Fibroblast of peridontal ligament (primary cell): ENCODE measurements around the gene GRAMD4.

ENCODE experiments used
- DNase-seq: peaks from one replicate; pipeline ENCODE4 v3.0.0-alpha.2; 2010; ENCODE audit errors: extremely low read depth

Gene GRAMD4

DNA sequence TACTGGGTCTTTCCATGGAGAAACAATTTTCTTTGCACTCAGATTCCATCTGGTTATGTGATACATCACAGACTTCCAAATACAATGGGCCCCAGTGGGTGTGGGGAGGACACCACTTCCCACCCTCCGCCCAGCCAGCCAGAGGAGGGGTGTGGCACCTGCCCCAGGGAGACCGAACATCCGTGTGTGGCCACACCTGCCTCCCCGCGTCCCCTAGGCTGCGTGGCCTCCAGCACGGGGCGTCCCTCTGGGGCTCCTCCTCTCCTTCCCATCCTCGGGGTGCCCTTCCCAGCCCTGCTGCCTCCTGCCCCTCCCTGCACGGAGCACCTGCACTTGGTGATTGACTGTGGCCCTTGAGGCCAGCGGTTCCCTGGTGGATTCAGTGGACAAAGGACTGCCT is 68.8 kb downstream of the GRAMD4 start:
- DNase-seq = no peak

DNA sequence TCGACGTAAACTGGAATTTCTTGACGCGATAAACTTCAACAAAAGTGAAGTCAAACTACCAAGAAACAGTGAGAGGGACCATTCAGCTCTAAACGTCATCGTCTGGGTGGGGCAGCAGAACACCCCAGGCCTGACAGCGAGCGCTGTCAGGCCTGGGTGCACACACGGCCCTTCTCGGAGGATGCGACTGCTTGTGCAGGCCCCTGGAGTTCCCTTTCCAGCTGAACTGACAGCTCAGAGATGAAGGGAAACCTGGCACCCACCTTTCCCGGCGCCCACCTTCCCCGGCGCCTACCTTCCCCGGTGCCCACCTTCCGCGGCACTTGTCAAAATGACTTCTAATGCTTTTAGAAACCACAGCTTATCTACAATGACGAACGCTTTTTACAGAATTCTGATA is 70.0 kb downstream of the GRAMD4 start:
- no peak for DNase-seq

DNA sequence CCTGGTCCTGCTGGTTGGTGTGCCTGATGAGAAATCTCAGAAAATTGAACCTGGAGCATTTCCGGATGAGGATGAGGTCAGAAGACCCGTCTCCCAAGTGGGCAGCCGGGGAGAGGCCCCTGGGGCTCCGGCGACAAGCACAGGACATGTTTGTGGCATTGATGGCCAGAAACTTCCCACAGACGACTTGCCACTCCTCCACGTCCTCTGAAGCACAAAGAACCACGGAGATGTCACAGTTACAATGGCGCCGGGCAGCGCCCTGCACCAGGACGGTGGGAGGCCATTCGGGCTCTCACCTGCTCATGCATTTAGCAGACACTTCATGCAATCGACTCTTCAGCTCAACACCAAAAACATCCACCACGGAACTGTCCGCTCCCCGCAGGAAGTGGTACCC is 71.4 kb downstream of the GRAMD4 start:
- no peak for DNase-seq

DNA sequence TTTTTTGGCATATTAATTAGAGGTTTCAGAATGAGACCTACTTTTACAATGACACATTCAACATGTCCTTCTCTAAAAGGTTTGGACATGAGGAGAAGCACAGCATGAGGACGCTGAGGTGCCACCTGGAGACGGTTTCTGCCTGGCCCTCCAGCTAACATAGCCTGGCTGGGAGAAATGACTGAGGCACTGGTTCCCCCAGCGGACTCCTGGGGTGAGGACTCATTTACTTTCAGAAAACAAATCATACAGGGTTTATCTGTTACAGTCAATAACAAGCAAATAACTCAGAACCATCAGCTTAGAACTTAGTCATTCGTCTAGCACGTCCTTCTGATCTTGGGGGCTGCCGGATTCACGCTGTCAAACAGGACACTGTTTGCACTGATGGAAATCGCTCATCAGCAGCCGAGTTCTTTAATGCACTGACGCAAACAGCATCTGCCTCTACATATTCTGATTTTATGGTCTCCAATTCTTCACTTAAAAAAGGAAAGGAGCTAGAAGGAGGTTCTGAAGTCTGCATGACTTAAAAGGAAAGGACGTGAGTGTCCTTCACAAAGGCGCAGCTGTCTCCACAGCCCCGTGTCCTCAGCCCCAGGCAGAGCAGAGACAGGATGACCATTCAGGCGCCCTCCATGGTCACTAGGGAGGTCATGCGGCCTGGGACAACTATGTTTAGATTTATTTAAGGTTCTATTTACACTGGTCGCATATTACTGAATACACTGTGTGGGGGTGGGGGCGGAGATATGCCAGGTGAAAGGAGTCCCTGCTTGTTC is 73.6 kb downstream of the GRAMD4 start:
- DNase-seq = no peak

DNA sequence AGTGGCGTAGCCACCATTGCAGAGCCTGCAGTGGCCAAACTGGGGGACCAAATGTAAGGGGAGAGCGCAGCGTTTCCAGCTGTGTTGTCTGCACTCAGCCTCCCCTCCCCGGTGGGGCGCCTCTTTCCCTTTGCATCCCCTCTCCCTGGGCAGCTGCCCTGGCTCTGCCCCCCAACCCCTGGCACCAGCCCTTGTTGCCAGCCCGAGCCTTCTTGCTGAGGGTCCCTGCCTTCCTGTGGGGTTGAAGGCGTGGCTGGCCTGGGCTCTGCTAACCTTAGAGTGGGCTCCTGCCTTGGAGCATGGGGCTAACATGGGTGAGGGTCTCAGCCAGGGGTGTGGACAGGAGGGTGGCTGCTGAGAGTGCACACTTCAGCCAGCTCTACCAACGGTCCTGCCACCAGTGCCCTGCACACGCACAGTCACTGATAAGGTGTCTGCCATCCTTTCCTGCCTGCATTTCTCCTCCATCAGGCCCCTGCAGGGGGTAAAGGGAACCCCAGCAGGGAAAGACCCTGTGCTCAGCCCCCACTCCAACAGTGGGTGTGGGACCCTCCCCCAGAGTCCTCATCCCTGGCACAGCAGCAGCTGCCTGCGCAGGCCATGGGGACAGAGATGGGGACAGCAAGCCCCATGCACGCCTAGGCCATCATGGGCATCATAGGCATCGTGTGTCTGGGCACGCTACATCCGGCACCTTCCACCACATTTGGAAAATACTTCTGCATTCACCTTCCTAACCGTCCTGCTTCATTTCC is 74.4 kb downstream of the GRAMD4 start:
- no peak for DNase-seq

DNA sequence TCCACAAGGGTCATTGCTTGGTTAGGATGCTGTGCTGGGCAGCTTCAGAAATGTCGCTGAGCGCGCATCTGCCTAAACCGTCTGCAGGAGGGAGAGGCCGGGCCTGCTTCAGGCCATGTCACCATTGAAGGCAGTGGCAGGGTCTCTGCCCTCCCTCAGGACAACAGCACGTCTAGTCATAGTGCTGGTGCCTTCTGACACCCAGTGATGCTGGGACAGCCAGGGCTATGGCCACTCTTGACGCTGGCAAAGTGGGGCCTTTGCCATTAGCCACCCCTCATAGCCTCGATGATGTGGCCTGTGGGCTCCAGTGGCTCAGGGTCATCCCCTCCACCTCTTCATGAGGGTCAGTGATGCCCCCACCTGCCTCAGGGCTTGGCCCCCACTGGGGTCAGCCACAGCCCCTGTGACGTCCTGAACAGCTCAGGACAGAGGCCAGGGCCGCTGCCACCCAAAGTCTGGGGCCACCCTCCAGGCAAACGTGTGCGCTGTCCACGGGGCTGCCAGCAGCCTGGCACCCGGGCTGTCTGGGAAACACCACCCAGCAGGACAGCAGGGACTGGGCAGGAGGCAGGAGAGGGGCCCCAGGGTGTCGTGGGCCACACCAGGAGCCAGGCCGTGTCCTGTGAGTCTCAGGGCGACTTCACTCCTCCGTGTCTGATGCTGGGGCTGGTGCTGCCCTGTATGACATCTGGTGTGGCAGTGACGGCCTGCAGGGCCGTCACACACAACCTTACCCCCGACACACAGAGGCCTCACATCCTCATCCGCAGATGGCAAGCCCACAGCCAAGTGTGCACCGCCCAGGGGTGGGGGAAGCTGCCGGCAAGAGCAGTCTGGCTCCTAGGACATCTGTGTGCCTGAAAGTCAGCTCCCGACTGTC is 75.4 kb downstream of the GRAMD4 start:
- DNase-seq = no peak

DNA sequence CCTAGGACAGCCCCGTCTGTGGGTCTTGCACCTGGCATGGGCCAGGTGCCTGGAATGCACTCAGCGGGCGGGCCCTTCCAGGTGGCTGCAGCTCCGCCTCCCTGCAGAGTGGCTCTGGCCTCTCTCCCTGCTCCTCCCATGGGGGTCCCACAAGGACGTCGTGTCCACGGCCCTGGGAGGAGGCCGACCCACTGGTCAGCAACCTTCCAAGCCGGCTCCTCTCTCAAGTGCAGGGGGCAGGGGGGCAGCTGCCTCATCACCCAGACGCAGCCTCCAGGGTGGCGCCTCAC is 76.0 kb downstream of the GRAMD4 start:
- DNase-seq = no peak

DNA sequence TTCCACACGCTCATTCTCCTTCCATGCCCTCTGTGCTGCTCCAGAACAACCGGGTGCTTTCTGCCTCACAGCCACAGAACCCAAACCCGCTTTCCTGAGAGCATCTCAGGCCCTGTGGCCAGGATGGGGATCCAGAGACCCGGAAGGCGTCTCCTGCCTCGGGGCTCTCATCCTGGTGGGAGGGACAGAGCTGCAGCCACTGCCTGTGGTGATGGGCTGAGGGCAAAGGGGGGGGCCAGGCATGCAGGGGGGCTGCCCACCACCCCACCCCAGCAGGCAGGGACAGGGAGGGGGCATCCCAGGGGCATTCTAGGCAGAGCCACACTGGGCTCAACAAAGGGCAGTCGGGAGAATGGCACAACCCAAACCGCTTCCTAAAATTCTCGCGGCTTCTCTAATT is 76.4 kb downstream of the GRAMD4 start:
- DNase-seq = no peak

DNA sequence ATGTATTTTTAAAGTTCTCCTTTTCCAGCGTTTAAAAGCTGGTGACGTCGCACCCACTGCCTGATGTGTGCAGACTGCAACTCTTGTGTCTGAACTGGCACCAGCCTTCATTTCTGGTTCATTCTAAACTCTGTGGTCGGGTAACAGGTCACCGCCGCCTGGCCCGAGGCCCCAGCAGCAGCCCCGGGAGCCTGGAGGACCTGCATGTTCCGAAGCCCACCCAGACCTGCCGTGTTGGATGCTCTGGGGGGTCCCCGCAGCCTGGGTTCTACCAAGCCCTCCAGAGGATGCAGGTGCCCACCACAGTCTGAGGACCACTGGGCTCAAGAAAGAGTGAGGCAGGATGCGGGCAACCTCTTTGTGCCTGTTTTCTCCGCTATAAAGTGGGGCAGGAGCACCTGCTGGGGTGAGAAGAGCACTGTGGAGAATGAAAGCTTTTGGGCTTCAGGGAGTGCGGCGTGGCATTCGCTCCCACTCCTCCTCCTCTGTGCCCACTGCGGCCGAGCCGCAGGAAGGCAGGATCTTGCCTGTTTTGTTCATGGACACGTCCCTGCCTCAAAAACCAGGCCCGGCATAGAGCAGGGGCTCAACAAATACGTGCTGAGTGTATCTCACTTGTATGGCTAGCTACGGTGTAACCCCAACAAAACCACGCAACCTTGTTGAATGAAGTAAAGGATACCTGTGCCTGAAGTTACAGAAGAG is 77.8 kb downstream of the GRAMD4 start:
- DNase-seq = no peak

DNA sequence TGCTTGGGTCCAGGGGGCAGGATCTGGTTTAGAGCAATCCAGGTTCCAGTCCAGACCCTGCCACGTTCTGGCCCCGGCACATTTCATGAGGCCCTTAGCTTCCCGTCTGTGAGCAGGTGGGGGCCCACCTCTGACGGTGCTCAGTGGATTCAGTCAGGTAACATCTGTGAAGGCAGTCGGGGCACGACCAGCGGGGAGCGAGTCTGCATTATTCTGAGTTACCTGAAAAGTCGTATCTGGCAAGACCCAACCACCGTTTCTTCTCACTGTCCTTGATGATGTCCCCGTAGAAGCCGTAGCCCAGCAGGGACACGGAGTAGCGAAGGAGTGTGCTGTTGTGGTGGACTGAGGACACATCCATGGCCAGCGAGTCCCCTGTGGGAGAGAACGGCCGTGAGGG is 78.9 kb downstream of the GRAMD4 start:
- no peak for DNase-seq

DNA sequence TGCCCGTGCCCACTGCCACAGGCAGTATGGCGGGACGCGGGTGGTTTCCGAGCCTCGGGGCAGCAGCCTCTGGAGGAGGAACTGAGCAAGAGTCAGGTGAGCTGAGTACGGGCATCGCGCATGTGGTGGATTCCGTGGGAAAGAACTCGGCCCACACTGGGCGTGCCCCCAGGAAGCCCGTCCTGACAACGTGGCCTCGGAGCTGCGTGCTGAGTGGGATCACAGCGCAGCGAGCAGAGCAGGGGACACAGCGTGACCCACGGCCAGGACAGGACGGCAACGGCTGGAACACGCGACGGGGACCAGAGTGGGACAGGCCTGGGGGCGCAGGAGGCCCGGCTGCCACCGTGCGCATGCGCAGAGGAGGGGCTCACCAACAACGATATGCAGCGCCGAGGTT is 81.1 kb downstream of the GRAMD4 start:
- DNase-seq = no peak

DNA sequence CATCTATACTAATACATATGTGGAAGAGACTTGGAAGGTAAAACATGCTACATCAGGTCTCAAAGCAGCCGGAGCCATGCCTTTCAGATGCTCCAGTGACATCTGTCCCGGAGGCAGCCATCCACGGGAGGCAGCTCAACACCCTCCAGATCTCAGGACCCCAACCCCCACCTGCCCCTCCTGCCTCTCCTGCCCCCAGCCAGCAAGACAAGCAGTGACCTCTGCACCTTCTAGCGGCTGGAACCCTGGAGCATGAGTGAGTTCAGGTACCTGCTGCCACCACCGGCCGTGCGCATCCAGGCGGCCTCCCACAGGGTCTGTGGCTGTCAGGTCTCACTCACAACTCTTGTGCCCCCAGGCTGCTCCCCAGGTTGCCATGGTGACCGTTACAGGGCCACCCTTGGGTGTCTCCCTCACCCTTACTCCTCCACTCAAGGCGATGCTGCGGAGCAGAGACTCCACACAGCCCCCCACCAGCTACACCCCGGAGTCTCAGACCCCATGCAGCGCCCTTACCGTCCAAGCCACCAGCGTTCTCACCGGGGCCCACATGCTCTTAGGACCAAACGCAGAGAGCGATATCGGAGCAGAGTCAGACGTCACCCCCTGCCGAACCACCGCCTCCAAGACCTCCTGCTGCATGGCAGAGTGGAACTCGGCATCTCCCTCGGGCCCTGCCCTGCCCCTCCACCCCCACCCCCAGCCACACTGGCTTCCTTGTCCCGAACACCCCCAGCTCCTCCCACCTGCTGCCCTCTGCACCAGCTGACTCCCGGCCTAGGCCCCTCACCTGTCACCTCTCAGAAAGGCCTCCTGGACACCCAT is 83.2 kb downstream of the GRAMD4 start:
- no peak for DNase-seq

DNA sequence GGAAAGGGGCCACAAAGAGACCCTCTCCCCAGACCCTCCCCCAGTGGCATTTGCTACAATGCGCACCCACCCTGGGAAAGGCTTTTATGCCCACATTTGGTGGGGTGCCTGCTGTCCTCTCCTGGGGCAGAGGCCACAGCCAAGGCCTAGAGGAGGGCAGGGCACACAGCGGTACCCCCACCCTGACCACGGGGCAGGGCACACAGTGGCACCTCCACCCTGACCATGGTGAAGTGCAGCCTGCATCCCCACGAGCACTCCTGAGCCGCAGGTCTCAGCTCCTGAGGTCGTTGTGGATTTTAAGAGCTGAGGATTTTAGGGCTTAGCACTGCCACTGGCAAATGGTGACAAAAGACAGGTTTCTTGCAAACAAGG is 83.8 kb downstream of the GRAMD4 start:
- DNase-seq = no peak

DNA sequence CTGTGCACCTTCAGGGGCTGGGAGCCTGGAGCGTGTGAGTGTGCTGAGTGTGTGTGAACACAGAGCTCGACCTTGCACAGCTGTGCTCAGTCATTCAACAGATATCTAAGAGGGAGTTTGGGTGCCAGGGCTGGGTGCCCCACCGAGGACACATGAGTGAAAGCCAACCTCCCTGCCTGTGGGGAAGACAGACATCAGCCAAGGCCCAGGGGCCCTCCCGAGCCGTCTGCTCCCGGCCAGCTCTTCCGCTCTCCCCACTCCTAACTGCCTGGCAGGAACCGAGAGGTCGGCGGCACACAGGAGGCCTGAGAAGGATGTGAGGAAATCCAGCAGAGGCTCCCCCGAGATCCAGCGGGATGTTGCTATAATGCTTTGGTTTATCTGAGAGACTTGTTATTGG is 85.9 kb downstream of the GRAMD4 start:
- no peak for DNase-seq

DNA sequence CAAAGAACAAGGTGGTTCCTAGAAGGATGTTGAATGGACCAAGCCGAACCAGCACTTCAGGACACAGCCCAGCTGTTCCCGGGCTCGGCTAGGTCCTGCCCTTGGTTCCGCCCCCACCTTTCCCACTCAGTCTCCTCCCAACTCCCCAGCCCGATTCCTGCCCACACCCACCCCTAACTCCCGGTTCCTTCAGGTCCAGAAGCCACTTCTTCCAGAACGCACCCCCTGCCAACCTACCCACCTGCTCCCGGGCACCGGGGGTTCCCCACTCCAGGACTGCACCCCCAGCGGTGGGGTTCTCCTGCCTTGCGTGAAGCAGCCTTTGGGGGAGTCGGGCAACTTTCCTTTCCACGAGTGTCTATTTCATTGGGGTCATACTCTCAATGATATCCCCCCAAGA is 87.1 kb downstream of the GRAMD4 start:
- DNase-seq = no peak

DNA sequence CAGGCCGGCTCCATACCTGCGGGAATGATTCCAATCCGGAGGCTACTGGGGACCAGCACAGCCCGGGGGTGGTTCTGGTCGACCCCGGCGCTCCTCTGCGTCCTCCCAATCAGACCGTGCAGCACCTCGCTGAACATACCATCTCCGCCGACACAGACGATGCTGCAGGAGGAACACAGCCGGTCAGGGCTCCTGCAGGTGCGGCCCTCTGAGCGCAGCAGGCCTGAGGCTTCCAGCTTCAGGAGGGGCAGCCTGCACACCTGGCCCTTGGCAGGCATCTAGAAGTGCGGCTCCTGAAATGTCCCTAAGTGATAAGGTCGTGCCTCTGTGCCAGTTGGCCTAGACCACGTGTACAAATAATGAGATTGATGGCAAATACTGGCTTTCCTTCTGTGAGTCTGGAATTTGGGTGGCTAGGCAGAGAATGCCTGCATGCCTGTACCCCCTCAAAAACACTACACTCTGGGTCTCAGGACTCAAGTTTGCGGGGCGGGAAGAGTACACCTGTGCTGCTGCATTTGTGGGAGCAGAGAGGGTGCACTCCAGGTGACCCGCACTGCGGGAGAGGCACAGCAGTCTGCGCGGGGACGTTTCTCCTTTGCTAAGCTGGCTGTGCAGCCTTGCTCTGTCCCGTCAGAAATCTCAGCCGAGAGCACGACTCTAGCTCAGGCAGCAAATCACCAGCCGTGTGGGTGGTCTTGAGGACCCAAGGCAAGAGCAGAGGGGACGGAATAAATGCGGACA is 87.8 kb downstream of the GRAMD4 start:
- DNase-seq = no peak

DNA sequence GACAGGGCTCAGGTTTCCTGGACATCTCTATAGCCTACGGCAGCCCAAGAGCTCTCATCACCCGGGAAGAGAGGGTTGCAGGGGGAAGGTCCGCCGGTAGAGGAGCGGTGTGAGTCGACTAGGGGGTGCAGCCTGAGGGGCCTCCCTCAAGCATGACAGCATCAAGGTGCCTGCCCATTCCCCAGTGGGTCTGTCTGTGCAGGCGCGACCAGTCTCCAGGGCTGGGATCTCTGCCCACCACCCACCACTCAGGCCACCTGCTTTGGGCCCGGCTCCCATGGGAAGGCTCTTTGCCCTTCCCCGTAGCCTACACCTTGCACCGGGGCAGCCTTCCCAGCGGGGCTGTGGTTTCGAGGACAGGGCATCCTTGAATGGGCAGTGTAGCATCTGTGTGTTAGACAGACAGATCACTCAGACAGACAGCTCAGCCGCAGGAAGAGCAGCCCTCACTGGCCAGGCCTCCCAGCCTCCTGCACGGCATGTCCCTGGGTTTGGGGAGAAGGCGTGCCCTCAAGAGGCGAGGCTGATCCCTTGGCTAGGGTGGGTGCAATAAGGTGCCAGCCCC is 88.7 kb downstream of the GRAMD4 start:
- DNase-seq = no peak

DNA sequence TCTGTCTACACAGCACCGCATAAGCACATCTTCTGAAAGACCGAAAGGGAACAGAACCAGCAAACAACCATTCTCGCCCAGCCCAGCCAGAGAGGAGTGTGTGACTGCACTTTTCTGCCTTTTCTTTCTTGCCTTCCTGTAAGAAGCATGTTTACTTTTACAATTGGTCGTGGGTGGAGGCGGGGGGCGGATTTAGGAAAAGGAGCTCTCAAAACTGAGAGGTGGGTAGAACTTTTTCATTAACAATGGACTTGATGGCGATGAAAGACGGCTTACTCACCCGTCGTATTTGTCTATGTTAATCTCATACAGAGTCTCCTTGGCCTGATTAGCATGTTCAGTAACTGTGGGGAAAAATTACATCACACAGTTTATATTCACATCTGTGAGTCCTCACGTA is 90.6 kb downstream of the GRAMD4 start:
- no peak for DNase-seq

DNA sequence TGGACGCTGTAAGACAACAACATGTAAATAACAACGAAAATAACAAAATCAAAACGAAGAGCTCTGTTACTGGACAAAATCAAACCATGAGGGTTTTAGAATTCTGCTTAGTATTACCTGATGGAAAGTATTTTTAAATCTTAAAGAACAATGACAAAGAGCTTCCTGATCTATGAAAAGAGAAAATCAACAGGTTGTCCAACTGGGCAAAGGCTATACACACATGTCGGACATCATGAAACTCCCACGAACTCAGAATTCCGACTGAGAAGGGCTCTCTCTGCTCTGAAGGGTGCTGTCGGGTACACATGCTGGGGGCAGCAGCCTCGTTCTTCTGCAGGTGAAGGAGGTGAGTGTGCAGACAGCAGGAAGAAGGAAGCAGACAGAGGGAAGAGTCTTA is 92.1 kb downstream of the GRAMD4 start:
- DNase-seq = no peak

DNA sequence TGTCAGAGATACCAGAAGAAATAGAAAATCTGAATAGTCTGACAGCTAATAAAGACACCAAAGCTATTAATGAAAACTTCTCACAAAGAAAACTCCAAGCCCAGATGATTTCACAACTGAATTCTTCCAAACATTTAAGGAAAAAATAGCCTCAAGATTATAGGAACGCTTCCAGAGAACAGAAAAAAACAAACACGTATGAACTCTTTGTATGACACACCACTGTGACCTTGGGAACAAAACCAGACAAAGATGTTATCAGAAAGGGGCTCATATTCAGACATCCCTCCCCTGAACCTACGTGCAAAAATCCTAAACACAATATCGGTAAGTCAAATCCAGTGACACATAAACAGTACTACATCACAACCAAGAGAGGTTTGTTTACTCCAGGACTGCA is 94.4 kb downstream of the GRAMD4 start:
- peak; percentile 38 for DNase-seq
